Sigmoid colon (tissue), 7 donors: ENCODE measurements around the gene RIPK4. TPM values are rescaled to one million over a fixed set of nuclear protein-coding genes. Genes with fewer than 3 reads are reported as not detected.

Experiments used
- DNase-seq: peaks from one replicate; pipeline ENCODE4 v3.0.0-alpha.2; 2019
- H3K27ac ChIP-seq, 4 donors: fragments of 200-600 bp; sonication (generic); one replicate each; pipeline ENCODE4 v1.5.1; 2016 to 2019; ENCODE audit warnings: mild to moderate bottlenecking in 1 of 4
- H3K27me3 ChIP-seq, 3 donors: fragments of 200-600 bp; sonication (generic); one replicate each; pipeline ENCODE4 v1.5.1; 2019; ENCODE audit warnings: mild to moderate bottlenecking in 1 of 3
- H3K36me3 ChIP-seq, 4 donors: fragments of 200-600 bp; sonication (generic); one replicate each; pipeline ENCODE4 v1.5.1; 2016 to 2019
- H3K4me1 ChIP-seq, 4 donors: fragments of 200-600 bp; sonication (generic); one replicate each; pipeline ENCODE4 v1.5.1; 2017 to 2019
- H3K4me3 ChIP-seq, 4 donors: fragments of 200-600 bp; sonication (generic); one replicate each; pipeline ENCODE4 v1.5.1; 2017 to 2019; ENCODE audit warnings: mild to moderate bottlenecking in 2 of 4, moderate library complexity in 1 of 4
- H3K9me3 ChIP-seq, 4 donors: fragments of 200-600 bp in 3 of 4; sonication (generic) in 3 of 4; one replicate each; pipeline versions ENCODE4 v1.5.1 to v1.6.1; 2013 to 2019
- EP300 ChIP-seq, 4 donors: sonication (generic); formaldehyde crosslinking; IDR thresholded peaks; one replicate each; pipeline ENCODE4 v1.6.1; 2017; ENCODE audit warnings: antibody characterized with exemption in 4 of 4
- POLR2A ChIP-seq, 2 donors: fragments of 450-650 bp; IDR thresholded peaks; one replicate each; pipeline ENCODE4 v1.6.1; 2016; ENCODE audit warnings: antibody characterized with exemption in 2 of 2, mild to moderate bottlenecking in 2 of 2, moderate library complexity in 2 of 2
- POLR2AphosphoS5 ChIP-seq, 4 donors: sonication (generic); formaldehyde crosslinking; IDR thresholded peaks; one replicate each; pipeline ENCODE4 v1.6.1; 2017; ENCODE audit warnings: antibody characterized with exemption in 4 of 4
- WGBS, 2 donors: extraction: QIAGEN DNeasy Blood & Tissue Kit; methylation state at CpG; one replicate each; pipeline ENCODE4 v1.1.7; 2013; 5-methylcytosine and 5-hydroxymethylcytosine counted together
- intact Hi-C: fragments of 100-400 bp; cut with DNase I; formaldehyde crosslinking; loops from one replicate; pipeline ENCODE4 v1.15.1; 2023
- polyA plus RNA-seq, 3 donors: library from polyadenylated mRNA; stranded (reverse); fragments of 200-250 nt; gene quantifications; one replicate each; pipeline ENCODE4 v1.2.3, GENCODE V29; 2013
- total RNA-seq, 4 donors: library from RNA; depleted of rRNA; stranded (reverse); fragments of >200 nt; gene quantifications; one replicate each; pipeline ENCODE4 v1.1.0, GENCODE V29; 2016
- TF ChIP-seq, protein P1 (sequence below), 4 experiments: fragments of 450-650 bp in 3 of 4; fragments of 200-600 bp in 1 of 4; IDR thresholded peaks; one replicate each; pipeline ENCODE4 v1.5.1; 2016 to 2019; ENCODE audit warnings: antibody characterized with exemption in 4 of 4, mild to moderate bottlenecking in 3 of 4, moderate library complexity in 2 of 4
- donor health status: healthy with polysubstance abuse.
- donor health status: Bipolar disorder and iron deficiency.
- donor health status: healthy.

RIPK4 gene
- total and polyA plus RNA-seq, 7 donors, result under 0.01 to 7.8 (median 0.54) TPM

DNA sequence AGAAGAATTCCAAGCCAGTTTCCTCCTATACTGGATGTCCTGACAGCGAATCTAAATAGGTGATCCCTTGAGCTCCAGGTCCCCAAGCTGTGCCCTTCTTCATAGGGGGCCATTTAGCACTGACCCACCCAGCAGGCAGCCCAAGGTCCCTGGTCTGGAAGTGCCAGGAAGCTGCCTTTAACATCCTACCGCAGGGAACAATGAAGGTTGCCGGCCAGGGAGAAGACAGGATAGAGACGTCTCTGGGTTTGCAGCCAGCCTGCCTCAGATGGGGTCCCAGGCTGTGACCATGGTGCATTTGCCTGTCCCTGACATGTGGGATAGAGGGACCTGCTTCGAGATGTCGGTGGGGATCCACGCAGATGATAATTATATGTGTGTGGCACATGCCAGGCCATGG is 2.7 kb upstream of the RIPK4 start:
- DNase-seq, result no peak
- no peaks in the 10 kb centered on the region for H3K9me3 ChIP-seq
- H3K4me3 ChIP-seq, result no peak overlapping the region
- intact Hi-C loops, result no loop called here
- peaks cover 0 to 30% (median 23%) of the 10 kb centered on the region in 4 donors for H3K4me1 ChIP-seq
- 62 to 69% methylated on average over 7 of the region's 7 CpGs for WGBS, 2 donors
- H3K27me3 ChIP-seq, result peaks cover 32 to 99% (median 67%) of the 10 kb centered on the region in 3 donors
- TF ChIP-seq POLR2AphosphoS5 (IDR thresholded peaks at IDR 0.05), result no peak
- TF ChIP-seq, protein P1, sequence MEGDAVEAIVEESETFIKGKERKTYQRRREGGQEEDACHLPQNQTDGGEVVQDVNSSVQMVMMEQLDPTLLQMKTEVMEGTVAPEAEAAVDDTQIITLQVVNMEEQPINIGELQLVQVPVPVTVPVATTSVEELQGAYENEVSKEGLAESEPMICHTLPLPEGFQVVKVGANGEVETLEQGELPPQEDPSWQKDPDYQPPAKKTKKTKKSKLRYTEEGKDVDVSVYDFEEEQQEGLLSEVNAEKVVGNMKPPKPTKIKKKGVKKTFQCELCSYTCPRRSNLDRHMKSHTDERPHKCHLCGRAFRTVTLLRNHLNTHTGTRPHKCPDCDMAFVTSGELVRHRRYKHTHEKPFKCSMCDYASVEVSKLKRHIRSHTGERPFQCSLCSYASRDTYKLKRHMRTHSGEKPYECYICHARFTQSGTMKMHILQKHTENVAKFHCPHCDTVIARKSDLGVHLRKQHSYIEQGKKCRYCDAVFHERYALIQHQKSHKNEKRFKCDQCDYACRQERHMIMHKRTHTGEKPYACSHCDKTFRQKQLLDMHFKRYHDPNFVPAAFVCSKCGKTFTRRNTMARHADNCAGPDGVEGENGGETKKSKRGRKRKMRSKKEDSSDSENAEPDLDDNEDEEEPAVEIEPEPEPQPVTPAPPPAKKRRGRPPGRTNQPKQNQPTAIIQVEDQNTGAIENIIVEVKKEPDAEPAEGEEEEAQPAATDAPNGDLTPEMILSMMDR (IDR thresholded peaks at IDR 0.05), result no peak
- no peak for TF ChIP-seq EP300 (IDR thresholded peaks at IDR 0.05)
- no peak for TF ChIP-seq POLR2A (IDR thresholded peaks at IDR 0.05)
- H3K36me3 ChIP-seq, result no peaks in the 10 kb centered on the region
- H3K27ac ChIP-seq, result no peak overlapping the region

- H3K27ac ChIP-seq, result no peak overlapping the region
Measured at GRCh38 chr21:41769111-41769510, 2.3 kb upstream of the RIPK4 start.

GRCh38 chr21:41768437-41769042 is 1.7 kb upstream of the RIPK4 start:
- Histone ChIP-seq H3K27ac (no peak overlapping the region), H3K9me3 (no peaks in the 10 kb centered on the region), H3K4me1 (peaks cover 0 to 30% (median 23%) of the 10 kb centered on the region in 4 donors), H3K36me3 (no peaks in the 10 kb centered on the region), H3K4me3 (peak overlapping the region in 3 of 4 donors; percentile 7 to 24 (median 7)), H3K27me3 (peaks cover 39 to 100% (median 77%) of the 10 kb centered on the region in 3 donors)
- intact Hi-C loops, result no loop called here
- peak; percentile 63 for DNase-seq
- TF ChIP-seq POLR2A (IDR thresholded peaks at IDR 0.05), result no peak
- peak in 2 of 4 donors; percentile 24 to 44 for TF ChIP-seq POLR2AphosphoS5 (IDR thresholded peaks at IDR 0.05)
- WGBS, 2 donors, result 0 to 2% methylated on average over 17 of the region's 17 CpGs

More at GRCh38 chr21:41769111-41769510, 2.3 kb upstream of the RIPK4 start:
- Histone ChIP-seq H3K4me1 (peaks cover 0 to 30% (median 23%) of the 10 kb centered on the region in 4 donors), H3K36me3 (no peaks in the 10 kb centered on the region), H3K27me3 (peaks cover 33 to 99% (median 71%) of the 10 kb centered on the region in 3 donors), H3K4me3 (peak overlapping the region in 2 of 4 donors; percentile 7 to 24), H3K9me3 (no peaks in the 10 kb centered on the region)
- no peak for DNase-seq
- intact Hi-C loops, result no loop called here
- TF ChIP-seq POLR2A (IDR thresholded peaks at IDR 0.05), result no peak
- TF ChIP-seq EP300 (IDR thresholded peaks at IDR 0.05), result no peak
- TF ChIP-seq, protein P1 (IDR thresholded peaks at IDR 0.05), result no peak
- TF ChIP-seq POLR2AphosphoS5 (IDR thresholded peaks at IDR 0.05), result no peak
- 5 to 22% methylated on average over 10 of the region's 10 CpGs for WGBS, 2 donors

DNA sequence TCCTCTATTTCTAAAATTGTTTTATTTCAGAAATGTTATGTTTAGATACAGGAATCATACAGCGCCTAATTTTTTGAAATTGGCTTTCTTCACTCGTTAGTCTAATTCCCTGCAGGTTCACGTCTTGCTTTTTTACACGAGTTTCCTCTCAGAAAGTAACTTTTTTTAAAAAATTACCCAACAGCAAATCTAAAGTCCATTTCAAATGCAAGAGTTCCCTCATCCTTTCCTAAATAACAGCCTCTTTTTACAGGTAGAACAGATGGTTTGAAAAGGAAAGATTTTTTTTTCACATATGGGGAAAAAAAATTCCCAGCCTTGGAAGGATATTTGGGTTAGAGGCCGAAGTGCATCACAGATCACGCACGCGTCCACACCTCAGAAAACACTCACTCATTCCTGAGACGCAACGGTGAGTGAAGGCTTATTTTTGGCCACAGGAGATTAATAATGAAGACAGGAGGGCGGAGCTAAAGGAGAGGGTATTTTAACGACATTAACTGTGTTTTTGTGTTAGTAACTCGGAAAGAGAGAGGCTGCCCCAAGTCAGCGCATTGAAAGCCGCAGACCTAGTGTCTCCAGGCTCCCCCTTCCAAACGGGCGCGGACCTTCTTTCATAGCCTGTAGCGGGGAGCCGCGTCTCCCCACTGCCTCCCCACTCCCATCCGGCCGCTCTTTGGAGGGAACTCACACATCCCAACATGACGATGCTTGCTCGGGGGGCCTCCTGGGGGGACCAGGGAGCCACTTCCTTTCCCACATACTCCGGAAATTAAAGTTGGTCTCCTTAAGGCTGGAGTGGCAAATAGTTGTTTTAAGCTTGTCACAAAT is 969 bp upstream of the RIPK4 start:
- Histone ChIP-seq H3K27me3 (peaks cover 40 to 100% (median 83%) of the 10 kb centered on the region in 3 donors), H3K36me3 (no peaks in the 10 kb centered on the region), H3K4me3 (no peak overlapping the region), H3K4me1 (peaks cover 0 to 30% (median 23%) of the 10 kb centered on the region in 4 donors), H3K9me3 (no peaks in the 10 kb centered on the region), H3K27ac (no peak overlapping the region)
- peak; percentile 33 for DNase-seq
- TF ChIP-seq, protein P1 (IDR thresholded peaks at IDR 0.05), result no peak
- no peak for TF ChIP-seq POLR2A (IDR thresholded peaks at IDR 0.05)
- no peak for TF ChIP-seq EP300 (IDR thresholded peaks at IDR 0.05)
- no peak for TF ChIP-seq POLR2AphosphoS5 (IDR thresholded peaks at IDR 0.05)
- WGBS, 2 donors, result 1 to 4% methylated on average over 26 of the region's 26 CpGs
- intact Hi-C loops, result no loop called here
